SK-N-MC (cell line): ENCODE results near the gene TTC28.

Experiments
- DNase-seq: peaks from one replicate; pipeline ENCODE4 v3.0.0-alpha.2; 2011; ENCODE audit warnings: low read depth, low spot score
- H3K27ac ChIP-seq: fragments of 200-600 bp; sonication (generic); 2 replicates; pipeline ENCODE4 v1.5.1; 2016; ENCODE audit warnings: mixed run types
- H3K36me3 ChIP-seq: fragments of 200-600 bp; sonication (generic); 2 replicates; pipeline ENCODE4 v1.6.1; 2017; ENCODE audit warnings: antibody characterized with exemption, low read length, mixed read lengths; ENCODE audit not compliant: insufficient read depth
- H3K4me3 ChIP-seq: fragments of 200-600 bp; sonication (generic); 2 replicates; pipeline ENCODE4 v1.5.1; 2016
- H3K9ac ChIP-seq: fragments of 200-600 bp; sonication (generic); 2 replicates; pipeline ENCODE4 v1.8.0; 2017; ENCODE audit warnings: mixed run types, mixed read lengths; ENCODE audit not compliant: insufficient read length
- H3K9me3 ChIP-seq: fragments of 200-600 bp; sonication (generic); 2 replicates; pipeline ENCODE4 v1.6.1; 2017; ENCODE audit warnings: low read depth, mild to moderate bottlenecking, antibody characterized with exemption, low read length, moderate library complexity, mixed read lengths
- EZH2 ChIP-seq: fragments of 200-600 bp; sonication (generic); IDR thresholded peaks from one replicate; pipeline ENCODE4 v1.6.1; 2017; ENCODE audit warnings: antibody characterized with exemption
- FOXP2 ChIP-seq: optimal IDR thresholded peaks from 2 replicates; pipeline ENCODE3; 2011; ENCODE audit warnings: mild to moderate bottlenecking, moderate library complexity; ENCODE audit not compliant: insufficient read depth; ENCODE audit errors: extremely low read length, control extremely low read depth
- POLR2AphosphoS5 ChIP-seq: IDR thresholded peaks from 2 replicates; pipeline ENCODE4 v1.6.1; 2012; ENCODE audit warnings: mild to moderate bottlenecking, low read depth, low read length, borderline replicate concordance

Gene TTC28

DNA sequence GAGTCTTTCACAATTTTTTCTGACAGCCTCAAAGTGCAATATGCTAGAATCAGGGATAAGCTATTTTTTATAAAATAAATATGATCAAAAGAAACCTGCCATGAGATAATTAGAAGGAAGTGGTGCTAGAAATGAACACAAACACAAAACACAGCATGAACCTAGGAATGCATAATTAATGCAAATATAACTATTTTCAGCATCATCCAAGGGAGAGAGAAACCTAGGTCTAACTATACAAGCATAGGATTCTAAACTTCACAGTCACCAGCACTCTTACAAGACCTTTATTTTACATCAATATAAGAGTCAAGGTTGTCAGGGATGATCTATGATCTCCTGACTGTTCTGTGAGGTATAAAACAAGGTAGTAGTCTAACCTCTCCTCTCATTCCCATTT is 29.2 kb downstream of the TTC28 start:
- Histone ChIP-seq H3K4me3 (no peak overlapping the region), H3K36me3 (no peaks in the 10 kb centered on the region; the same call in 1 of the 2 replicates), H3K9me3 (0 out of 2 replicates have a peak, but pooled peaks cover 3% of the 10 kb centered on the region), H3K9ac (no peak overlapping the region), H3K27ac (no peak overlapping the region)
- no peak for DNase-seq
- TF ChIP-seq FOXP2: no peak
- no peak for TF ChIP-seq POLR2AphosphoS5
- TF ChIP-seq EZH2: no peak

DNA sequence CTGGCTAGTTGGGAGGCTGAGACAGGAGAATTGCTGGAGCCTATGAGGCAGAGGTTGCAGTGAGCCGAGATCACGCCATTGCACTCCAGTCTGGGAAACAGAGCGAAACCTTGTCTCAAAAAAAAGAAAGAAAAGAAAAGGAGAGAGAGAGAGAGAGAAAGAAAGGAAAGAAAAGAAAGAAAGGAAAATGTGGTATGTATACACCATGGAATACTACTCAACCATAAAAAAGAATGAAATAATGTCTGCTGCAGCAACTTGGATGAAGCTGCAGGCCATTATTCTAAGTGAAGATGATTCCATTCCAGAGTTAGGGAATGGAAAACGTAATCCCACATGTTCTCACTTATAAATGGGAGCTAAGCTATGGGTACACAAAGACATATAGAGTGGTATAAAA is 30.8 kb downstream of the TTC28 start:
- no peak for DNase-seq
- H3K27ac ChIP-seq: no peak overlapping the region
- no peaks in the 10 kb centered on the region; the same call in 1 of the 2 replicates for H3K36me3 ChIP-seq
- H3K9me3 ChIP-seq: 0 out of 2 replicates have a peak, but pooled peaks cover 3% of the 10 kb centered on the region
- TF ChIP-seq EZH2: no peak
- TF ChIP-seq FOXP2: no peak
- no peak for TF ChIP-seq POLR2AphosphoS5
- H3K4me3 ChIP-seq: no peak overlapping the region
- no peak overlapping the region for H3K9ac ChIP-seq

DNA sequence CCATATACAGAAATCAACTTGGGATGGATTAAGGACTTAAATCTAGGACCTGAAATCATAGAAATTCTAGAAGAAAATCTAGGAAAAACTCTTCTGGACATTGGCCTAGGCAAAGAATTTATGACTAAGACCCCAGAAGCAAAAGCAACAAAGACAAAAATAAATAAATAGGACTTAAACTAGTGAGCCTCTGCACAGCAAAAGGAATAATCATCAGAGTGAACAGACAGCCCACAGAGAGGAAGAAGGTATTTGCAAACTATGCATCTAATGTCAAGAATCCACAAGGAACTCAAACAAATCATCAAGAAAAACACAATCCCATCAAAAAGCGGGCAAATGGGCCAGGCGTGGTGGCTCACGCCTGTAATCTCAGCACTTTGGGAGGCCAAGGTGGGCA is 32.4 kb downstream of the TTC28 start:
- H3K9ac ChIP-seq: no peak overlapping the region
- H3K4me3 ChIP-seq: no peak overlapping the region
- 0 out of 2 replicates have a peak, but pooled peaks cover 3% of the 10 kb centered on the region for H3K9me3 ChIP-seq
- H3K36me3 ChIP-seq: no peaks in the 10 kb centered on the region
- H3K27ac ChIP-seq: no peak overlapping the region
- TF ChIP-seq POLR2AphosphoS5 (no peak), EZH2 (no peak), FOXP2 (no peak)
- DNase-seq: no peak

DNA sequence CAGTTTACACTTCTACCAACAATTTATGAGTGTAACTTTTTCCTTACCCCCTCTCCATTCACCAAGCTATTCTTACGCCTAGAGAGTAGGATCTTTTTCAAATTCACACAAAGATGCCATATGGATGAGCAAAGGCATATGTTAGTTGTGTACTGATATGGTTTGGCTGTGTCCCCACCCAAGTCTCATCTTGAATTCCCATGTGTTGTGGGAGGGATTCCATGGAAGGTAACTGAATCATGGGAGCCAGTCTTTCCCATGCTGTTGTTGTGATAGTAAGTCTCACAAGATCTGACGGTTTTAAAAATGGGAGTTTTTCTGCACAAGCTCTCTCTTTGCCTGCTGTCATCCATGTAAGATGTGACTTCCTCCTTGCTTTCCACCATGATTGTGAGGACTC is 40.3 kb downstream of the TTC28 start:
- TF ChIP-seq FOXP2 (no peak), EZH2 (no peak), POLR2AphosphoS5 (no peak)
- H3K9ac ChIP-seq: no peak overlapping the region
- no peak for DNase-seq
- no peak overlapping the region for H3K27ac ChIP-seq
- H3K4me3 ChIP-seq: no peak overlapping the region
- H3K36me3 ChIP-seq: peaks cover 12% of the 10 kb centered on the region
- H3K9me3 ChIP-seq: no peaks in the 10 kb centered on the region

DNA sequence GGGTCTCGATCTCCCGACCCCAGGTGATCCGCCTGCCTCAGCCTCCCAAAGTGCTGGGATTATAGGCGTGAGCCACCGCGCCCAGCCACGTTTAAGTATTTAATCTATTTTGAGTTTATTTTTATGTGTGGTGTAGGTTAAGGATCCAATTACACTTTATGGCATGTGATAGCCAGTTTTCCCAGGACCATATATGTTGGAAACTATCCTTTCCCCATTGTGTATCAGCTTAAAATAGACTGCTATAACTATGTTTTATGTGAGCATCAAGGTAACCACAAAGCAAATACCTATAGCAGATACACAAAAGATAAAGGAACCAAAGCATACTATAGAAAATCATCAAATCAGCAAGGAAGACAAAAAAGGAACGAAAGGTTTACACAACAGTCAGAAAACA is 42.4 kb downstream of the TTC28 start:
- H3K4me3 ChIP-seq: no peak overlapping the region
- H3K36me3 ChIP-seq: peaks cover 12% of the 10 kb centered on the region
- DNase-seq: no peak
- no peak overlapping the region for H3K27ac ChIP-seq
- H3K9ac ChIP-seq: no peak overlapping the region
- TF ChIP-seq EZH2: no peak
- TF ChIP-seq POLR2AphosphoS5: no peak
- TF ChIP-seq FOXP2: no peak
- no peaks in the 10 kb centered on the region for H3K9me3 ChIP-seq

DNA sequence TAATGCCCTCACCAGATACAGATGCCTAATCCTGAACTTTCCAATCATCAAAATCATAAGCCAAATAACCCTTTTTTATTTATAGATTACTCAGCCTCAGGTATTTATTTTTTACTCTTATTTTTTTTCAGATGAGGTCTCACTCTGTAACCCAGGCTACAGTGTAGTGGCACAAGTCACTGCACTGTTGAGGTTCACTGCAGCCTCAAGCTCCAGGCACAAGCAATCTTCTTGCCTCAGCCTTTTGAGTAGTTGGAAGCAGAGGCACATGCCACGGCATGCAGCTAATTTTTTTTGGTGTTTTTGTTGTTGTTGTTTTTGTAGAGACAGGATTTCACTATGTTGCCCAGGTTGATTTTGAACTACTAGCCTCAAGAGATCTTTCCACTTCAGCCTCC is 49.5 kb downstream of the TTC28 start:
- Histone ChIP-seq H3K4me3 (no peak overlapping the region), H3K36me3 (peaks cover 6% of the 10 kb centered on the region; the same call in 1 of the 2 replicates), H3K9ac (no peak overlapping the region), H3K9me3 (no peaks in the 10 kb centered on the region), H3K27ac (0 out of 2 replicates have a peak overlapping the region, but pooled peaks have one; percentile 60)
- TF ChIP-seq POLR2AphosphoS5 (no peak), EZH2 (no peak), FOXP2 (no peak)
- DNase-seq: no peak

DNA sequence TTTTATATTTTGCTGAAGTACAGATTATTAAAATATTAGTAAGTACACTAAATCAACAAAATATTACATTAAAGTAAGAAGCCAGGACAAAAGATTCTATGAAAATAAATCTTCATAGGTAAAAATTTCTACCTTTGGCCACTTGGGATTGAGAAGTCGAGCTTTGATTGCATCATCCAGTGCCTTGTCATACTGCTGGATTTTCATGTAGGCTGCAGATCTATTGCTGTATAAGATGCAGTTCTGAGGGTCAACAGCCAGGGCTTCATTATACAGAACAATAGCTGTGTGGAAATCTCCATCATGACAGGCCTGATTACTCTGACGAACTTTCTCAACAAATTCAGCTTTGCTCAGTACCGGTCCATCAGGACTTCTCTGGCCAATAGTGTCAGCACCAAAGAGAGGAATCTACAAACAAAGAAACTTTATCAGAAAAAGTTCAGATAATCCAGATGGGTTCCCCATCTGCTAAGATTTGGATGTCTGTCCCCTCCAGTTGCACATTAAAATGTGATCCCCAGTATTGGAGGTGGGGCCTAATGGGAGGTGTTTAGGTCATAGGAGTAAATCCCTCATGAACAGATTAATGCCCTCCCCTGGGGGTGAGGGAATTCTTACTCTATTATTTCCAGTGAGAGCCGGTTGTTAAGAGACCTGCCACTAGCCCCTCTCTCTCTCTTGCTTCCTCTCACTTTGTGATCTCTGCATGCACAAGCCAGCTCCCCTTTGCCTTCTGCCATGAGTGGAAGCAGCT is 50.0 kb downstream of the TTC28 start:
- DNase-seq: no peak
- peaks cover 9% of the 10 kb centered on the region; the same call in 1 of the 2 replicates for H3K36me3 ChIP-seq
- H3K27ac ChIP-seq: peak overlapping the region; percentile 60; the same call in 1 of the 2 replicates
- TF ChIP-seq FOXP2: no peak
- TF ChIP-seq EZH2: no peak
- TF ChIP-seq POLR2AphosphoS5: no peak
- no peaks in the 10 kb centered on the region for H3K9me3 ChIP-seq
- H3K4me3 ChIP-seq: 0 out of 2 replicates have a peak overlapping the region, but pooled peaks have one; percentile 15
- H3K9ac ChIP-seq: no peak overlapping the region

DNA sequence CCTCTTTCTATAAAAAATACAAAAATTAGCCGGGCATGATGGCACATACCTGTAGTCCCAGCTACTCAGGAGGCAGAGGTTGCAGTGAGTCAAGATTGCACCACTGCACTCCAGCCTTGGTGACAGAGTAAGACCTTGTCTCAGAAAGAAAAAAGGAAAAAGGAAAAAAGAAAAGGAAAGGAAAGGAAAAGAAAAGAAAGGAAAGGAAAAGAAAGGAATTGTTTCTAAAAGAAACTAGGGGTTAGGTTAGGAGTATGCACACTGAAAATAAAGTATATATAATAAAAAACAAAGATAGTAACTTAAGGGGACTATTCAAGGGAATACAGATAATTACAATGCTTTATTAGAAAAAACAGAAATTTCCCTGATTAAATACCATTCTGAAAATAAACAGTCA is 50.9 kb downstream of the TTC28 start:
- Histone ChIP-seq H3K9me3 (no peaks in the 10 kb centered on the region), H3K9ac (no peak overlapping the region), H3K36me3 (peaks cover 11% of the 10 kb centered on the region; the same call in 1 of the 2 replicates), H3K27ac (0 out of 2 replicates have a peak overlapping the region, but pooled peaks have one; percentile 60), H3K4me3 (no peak overlapping the region)
- no peak for DNase-seq
- TF ChIP-seq EZH2 (no peak), FOXP2 (no peak), POLR2AphosphoS5 (no peak)

DNA sequence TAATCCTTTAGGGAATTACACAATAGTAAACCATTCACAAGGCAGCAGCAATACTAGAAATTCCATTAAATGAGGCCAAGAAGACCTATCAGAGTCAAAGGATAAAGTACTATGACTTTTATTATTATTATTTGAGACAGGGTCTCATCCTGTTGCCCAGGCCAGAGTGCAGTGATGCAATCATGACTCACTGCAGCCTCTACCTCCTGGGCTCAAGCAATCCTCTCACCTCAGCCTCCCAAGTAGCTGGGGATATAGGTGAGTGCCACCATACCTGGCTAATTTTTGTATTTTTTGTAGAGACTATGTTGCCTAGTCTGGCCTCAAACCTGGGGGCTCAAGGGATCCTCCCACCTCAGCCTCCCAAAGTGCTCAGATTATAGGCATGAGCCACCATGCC is 51.8 kb downstream of the TTC28 start:
- Histone ChIP-seq H3K36me3 (peaks cover 11% of the 10 kb centered on the region; the same call in 1 of the 2 replicates), H3K4me3 (no peak overlapping the region), H3K27ac (no peak overlapping the region), H3K9ac (no peak overlapping the region), H3K9me3 (no peaks in the 10 kb centered on the region)
- TF ChIP-seq EZH2 (no peak), FOXP2 (no peak), POLR2AphosphoS5 (no peak)
- DNase-seq: no peak
